ENCODE results near the gene KMT5C. TPM values are rescaled to one million over a fixed set of nuclear protein-coding genes. Genes with fewer than 3 reads are reported as not detected.
A peak's percentile ranks its signal among the peaks of the same experiment; 100 is the strongest.

Gene KMT5C
- total and polyA plus RNA-seq, 2 experiments from 2014 or later, result 63.5 to 82.4 TPM

DNA sequence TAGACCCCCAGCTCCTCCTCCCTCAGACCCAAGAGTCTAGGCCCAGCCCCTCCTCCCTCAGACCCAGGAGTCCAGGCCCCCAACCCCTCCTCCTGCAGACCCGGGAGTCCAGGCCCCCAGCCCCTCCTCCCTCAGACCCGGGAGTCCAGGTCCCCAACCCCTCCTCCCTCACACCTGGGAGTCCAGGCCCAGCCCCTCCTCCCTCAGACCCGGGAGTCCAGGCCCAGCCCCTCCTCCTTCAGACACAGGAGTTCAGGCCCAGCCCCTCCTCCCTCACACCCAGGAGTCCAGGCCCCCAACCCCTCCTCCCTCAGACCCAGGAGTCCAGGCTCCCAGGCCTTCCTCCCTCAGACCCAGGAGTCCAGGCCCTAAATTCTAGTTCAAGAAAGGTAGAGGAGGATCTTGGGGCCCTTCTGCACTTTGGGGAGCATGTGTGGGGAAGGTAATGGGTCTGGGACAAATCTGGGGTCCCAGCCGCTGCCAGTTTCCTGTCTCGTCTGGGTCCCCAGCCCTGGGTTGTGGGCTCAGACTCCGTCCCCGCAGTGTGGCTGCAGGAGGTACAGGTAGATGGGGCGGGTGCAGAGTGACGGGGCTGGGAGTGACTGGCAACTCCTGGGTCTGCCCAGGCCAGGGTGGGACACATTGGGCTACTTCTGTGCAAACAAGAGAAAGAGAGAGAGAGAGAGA, 33.8 kb downstream of the KMT5C start:
- Histone ChIP-seq H3K36me3 (no peaks in the 10 kb centered on the region), H3K9me3 (ENCODE audit: low read depth) (no peaks in the 10 kb centered on the region), H3K4me1 (ENCODE audit: low read depth) (peaks cover 4% of the 10 kb centered on the region), H3K27ac (no peak overlapping the region), H3K27me3 (peaks cover 57% of the 10 kb centered on the region), H3K4me3 (no peak overlapping the region)
- TF ChIP-seq, protein P1, sequence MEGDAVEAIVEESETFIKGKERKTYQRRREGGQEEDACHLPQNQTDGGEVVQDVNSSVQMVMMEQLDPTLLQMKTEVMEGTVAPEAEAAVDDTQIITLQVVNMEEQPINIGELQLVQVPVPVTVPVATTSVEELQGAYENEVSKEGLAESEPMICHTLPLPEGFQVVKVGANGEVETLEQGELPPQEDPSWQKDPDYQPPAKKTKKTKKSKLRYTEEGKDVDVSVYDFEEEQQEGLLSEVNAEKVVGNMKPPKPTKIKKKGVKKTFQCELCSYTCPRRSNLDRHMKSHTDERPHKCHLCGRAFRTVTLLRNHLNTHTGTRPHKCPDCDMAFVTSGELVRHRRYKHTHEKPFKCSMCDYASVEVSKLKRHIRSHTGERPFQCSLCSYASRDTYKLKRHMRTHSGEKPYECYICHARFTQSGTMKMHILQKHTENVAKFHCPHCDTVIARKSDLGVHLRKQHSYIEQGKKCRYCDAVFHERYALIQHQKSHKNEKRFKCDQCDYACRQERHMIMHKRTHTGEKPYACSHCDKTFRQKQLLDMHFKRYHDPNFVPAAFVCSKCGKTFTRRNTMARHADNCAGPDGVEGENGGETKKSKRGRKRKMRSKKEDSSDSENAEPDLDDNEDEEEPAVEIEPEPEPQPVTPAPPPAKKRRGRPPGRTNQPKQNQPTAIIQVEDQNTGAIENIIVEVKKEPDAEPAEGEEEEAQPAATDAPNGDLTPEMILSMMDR (IDR thresholded peaks at IDR 0.05; ENCODE audit: low read depth, low read length), result no peak
- DNase-seq (ENCODE audit: low read depth in 1 of 2, low spot score in 1 of 2), result no peak

DNA sequence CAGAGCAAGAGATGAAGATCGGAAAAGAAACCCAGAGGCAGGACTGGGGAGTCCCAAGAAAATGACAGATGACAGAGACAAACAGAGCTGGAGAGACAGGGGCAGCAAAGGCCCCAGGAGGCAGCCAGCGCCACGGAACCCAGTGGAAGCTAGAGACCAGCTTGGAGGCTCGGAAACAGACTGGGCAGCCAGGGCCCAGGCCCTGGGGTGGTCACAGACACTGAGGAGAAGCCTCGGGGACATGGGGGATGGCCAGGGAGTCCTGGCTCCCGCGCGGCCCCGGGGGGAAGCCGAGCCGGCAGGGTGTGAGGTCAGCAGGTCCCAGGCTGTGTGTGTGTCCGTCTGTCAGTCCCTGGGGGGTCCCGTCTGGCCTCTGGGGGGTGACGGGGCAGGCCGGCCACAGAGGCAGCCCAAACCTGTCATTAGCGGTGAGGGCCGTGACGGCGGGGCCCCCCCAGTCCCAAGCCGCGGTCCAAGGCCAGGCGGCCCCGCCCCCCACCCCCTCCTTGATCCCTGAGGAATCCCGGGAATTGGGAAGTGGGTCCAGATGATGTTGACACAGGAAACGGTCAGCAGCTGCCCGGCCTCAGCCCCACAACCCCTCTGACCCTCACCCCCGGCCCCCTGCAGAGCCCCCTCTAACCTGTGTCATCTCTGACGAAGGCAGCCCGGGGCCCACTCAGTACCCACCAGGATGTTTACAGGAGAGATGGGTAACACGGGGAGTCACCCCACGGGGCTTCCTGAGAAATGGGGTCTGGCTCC, 34.5 kb downstream of the KMT5C start:
- TF ChIP-seq, protein P1 (IDR thresholded peaks at IDR 0.05; ENCODE audit: low read depth, low read length), result no peak
- Histone ChIP-seq H3K27me3 (peaks cover 57% of the 10 kb centered on the region), H3K9me3 (ENCODE audit: low read depth) (no peaks in the 10 kb centered on the region), H3K4me3 (no peak overlapping the region), H3K36me3 (no peaks in the 10 kb centered on the region), H3K27ac (no peak overlapping the region), H3K4me1 (ENCODE audit: low read depth) (peaks cover 4% of the 10 kb centered on the region)
- peak in 1 of 2 donors; percentile 50 for DNase-seq (ENCODE audit: low read depth in 1 of 2, low spot score in 1 of 2)

DNA sequence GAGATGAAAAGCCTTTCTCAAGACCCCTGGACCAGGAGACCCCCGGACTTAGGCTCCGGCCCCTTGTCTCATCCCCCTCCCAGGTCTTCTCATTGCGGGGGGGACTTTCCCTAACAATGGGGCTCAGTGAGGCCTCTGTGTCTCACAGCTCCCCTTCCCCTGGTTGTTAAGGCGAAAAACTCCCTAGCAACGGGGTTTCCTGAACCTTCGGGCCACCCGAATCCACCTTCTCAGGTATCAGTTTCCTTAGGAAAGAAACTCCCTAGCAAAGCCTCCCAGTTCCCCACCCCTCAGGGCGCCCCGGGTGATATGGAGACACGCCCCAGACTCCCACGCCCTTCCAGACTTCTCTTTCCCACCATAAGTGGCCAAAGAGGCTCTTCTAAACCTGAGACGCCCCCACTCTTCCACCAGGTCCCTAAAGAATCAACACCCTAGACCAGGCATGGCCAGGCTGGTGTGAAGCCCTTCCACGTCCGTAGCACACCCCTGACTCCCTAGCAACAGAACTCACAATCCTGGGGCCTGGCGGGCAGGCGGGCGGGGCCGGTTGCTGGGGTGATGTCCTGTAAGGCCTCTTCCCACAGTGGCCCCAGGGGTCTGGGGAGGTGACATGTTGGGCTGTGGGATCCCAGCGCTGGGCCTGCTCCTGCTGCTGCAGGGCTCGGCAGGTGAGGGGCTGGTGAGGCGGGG, 36.7 kb downstream of the KMT5C start, which contains the start of gene TMEM190:
Gene TMEM190 (plus strand): TSS at position 586 of the 693 bp plus-strand sequence. CDS start 28 bp downstream, at position 614.
- H3K4me3 ChIP-seq, result no peak within 1 kb of the TSS
- no peak for DNase-seq (ENCODE audit: low read depth in 1 of 2, low spot score in 1 of 2)

DNA sequence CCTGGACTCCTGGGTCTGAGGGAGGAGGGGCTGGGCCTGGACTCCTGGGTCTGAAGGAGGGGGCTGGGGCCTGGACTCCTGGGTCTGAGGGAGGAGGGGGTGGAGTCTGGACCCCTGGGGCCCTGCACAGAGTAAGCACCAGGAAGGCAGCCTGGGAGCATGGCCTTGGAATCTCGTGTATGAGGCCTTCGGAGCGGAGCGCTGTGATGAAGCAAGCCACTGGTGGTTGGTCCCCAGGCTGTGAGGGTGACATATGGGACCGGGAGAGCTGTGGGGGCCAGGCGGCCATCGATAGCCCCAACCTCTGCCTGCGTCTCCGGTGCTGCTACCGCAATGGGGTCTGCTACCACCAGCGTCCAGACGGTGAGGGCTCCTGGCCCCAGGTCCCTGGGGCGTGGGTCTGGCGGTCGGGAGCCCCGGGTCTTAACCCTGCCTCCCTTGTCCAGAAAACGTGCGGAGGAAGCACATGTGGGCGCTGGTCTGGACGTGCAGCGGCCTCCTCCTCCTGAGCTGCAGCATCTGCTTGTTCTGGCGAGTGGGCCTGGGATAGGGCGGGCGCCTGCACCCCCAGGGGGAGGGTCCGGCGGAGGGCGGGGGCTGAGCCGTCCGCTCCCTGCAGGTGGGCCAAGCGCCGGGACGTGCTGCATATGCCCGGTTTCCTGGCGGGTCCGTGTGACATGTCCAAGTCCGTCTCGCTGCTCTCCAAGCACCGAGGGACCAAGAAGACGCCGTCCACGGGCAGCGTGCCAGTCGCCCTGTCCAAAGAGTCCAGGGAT, 37.9 kb downstream of the KMT5C start:
- H3K4me3 ChIP-seq, result no peak overlapping the region
- H3K27me3 ChIP-seq, result peaks cover 24% of the 10 kb centered on the region
- TF ChIP-seq, protein P1 (IDR thresholded peaks at IDR 0.05; ENCODE audit: low read depth, low read length), result no peak
- H3K27ac ChIP-seq, result no peak overlapping the region
- H3K36me3 ChIP-seq, result no peaks in the 10 kb centered on the region
- DNase-seq (ENCODE audit: low read depth in 1 of 2, low spot score in 1 of 2), result no peak
- H3K4me1 ChIP-seq (ENCODE audit: low read depth), result no peaks in the 10 kb centered on the region
- H3K9me3 ChIP-seq (ENCODE audit: low read depth), result no peaks in the 10 kb centered on the region

More for the DNA sequence above, 36.7 kb downstream of the KMT5C start, which contains the start of gene TMEM190:
- Histone ChIP-seq H3K36me3 (no peaks in the 10 kb centered on the region), H3K4me1 (ENCODE audit: low read depth) (no peaks in the 10 kb centered on the region), H3K27me3 (peaks cover 35% of the 10 kb centered on the region), H3K27ac (no peak within 1 kb of the TSS), H3K9me3 (ENCODE audit: low read depth) (no peaks in the 10 kb centered on the region)
- TF ChIP-seq, protein P1 (IDR thresholded peaks at IDR 0.05; ENCODE audit: low read depth, low read length), result no peak

DNA sequence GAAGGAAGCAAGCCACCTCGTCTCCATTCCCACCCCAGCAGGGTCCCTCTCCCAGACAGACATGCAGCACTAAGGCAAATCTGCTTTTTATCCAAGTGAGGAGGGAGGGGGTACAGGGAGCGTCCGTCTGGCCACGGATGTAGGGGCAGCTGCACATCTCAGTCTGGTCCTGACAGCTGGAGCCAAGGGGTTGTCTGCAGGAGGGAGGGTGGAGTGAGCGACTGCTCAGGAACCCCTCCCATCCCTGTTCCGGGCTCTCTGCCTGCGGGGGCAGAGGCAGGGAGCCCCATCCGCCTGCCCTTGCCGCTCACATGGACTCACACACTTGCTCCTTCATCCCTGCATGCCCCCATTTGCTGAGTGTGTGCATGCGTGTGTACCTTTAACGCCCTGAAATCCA, 39.5 kb downstream of the KMT5C start:
- no peaks in the 10 kb centered on the region for H3K9me3 ChIP-seq (ENCODE audit: low read depth)

More for the DNA sequence above, 39.5 kb downstream of the KMT5C start:
- no peak overlapping the region for H3K27ac ChIP-seq
- no peaks in the 10 kb centered on the region for H3K4me1 ChIP-seq (ENCODE audit: low read depth)
- H3K4me3 ChIP-seq, result no peak overlapping the region
- H3K27me3 ChIP-seq, result peaks cover 23% of the 10 kb centered on the region
- no peaks in the 10 kb centered on the region for H3K36me3 ChIP-seq
- DNase-seq (ENCODE audit: low read depth in 1 of 2, low spot score in 1 of 2), result no peak
- TF ChIP-seq, protein P1 (IDR thresholded peaks at IDR 0.05; ENCODE audit: low read depth, low read length), result no peak
